ENCODE results near the gene KYAT1. TPM values are rescaled to one million over a fixed set of nuclear protein-coding genes. Genes with fewer than 3 reads are reported as not detected.

Gene KYAT1
- total and polyA plus RNA-seq, 8 donors, result 0.58 to 25.7 (median 5.7) TPM

DNA sequence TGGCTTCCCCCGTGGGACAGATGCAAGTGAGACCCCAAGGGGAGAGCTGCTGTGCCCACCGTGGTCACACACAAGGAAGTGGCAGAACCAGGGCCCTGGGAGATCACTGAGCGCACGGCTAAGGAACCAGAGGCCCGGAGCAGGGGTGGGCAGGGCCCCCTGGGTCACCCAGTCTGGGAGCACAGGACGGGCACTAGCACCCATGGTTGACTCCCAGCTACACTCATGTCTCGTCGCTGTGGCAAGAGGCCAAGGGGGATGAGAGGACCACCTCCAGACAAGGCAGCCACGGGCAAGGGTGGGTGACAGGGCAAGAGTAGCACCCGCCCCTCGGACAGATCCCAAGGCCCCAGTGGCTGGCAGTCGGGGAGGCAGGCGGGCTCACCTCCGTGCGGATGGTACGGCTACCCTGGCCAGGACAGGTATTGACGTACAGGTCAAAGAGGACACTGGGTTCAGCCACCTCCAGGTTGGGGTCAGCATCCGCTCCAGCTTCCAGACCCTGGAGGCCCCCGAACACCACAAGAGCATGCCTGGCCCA, 58.3 kb downstream of the KYAT1 start:
- 74 to 91% (median 87%) methylated on average over 13 to 19 of the region's 19 CpGs for WGBS, 5 donors
- TF ChIP-seq, protein P1, sequence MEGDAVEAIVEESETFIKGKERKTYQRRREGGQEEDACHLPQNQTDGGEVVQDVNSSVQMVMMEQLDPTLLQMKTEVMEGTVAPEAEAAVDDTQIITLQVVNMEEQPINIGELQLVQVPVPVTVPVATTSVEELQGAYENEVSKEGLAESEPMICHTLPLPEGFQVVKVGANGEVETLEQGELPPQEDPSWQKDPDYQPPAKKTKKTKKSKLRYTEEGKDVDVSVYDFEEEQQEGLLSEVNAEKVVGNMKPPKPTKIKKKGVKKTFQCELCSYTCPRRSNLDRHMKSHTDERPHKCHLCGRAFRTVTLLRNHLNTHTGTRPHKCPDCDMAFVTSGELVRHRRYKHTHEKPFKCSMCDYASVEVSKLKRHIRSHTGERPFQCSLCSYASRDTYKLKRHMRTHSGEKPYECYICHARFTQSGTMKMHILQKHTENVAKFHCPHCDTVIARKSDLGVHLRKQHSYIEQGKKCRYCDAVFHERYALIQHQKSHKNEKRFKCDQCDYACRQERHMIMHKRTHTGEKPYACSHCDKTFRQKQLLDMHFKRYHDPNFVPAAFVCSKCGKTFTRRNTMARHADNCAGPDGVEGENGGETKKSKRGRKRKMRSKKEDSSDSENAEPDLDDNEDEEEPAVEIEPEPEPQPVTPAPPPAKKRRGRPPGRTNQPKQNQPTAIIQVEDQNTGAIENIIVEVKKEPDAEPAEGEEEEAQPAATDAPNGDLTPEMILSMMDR (IDR thresholded peaks at IDR 0.05), result no peak
- TF ChIP-seq POLR2A (IDR thresholded peaks at IDR 0.05) (no peak), POLR2AphosphoS5 (IDR thresholded peaks at IDR 0.05) (no peak), EP300 (IDR thresholded peaks at IDR 0.05) (no peak)

DNA sequence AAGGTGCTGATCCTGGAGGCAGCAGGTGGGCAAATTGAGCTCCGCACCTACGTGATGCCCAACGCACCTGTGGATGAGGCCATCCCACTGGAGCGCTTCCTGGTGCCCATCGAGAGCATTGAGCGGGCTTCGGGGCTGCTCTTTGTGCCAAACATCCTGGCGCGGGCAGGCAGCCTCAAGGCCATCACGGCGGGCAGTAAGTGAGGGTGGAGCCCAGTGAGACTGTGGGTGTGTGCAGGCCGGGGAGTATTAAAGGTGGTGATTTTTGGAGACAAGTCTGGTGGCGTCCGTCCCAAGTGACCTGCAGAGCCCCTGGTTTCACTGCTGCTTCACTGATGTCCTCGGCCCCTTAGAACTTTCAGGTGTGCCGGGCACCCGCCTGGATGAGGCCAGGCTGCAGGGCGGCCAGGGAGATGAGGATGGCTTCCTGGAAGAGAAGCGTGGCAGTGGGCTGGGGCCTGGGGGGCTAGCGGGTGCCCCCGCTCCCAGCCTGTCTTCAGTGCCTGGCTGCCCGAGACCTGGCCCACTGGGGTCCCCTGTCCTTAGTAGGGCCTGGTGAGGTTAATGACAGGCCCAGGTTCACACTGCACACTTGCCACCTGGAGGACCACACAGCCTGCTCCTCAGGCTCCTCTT, 59.2 kb downstream of the KYAT1 start:
- Histone ChIP-seq H3K36me3 (peaks cover 40 to 71% (median 67%) of the 10 kb centered on the region in 4 donors), H3K9me3 (no peaks in the 10 kb centered on the region)

More for the DNA sequence above, 58.3 kb downstream of the KYAT1 start:
- Histone ChIP-seq H3K27ac (peak overlapping the region in 3 of 5 donors; percentile 5 to 21 (median 7)), H3K4me1 (peaks cover 20 to 52% (median 35%) of the 10 kb centered on the region in 4 donors), H3K36me3 (peaks cover 40 to 79% (median 71%) of the 10 kb centered on the region in 4 donors), H3K9me3 (no peaks in the 10 kb centered on the region), H3K4me3 (no peak overlapping the region), H3K27me3 (no peaks in the 10 kb centered on the region)
- intact Hi-C loops (cut with DNase I; ENCODE audit: low total_unique reads), result no loop called here
- DNase-seq, result no peak

DNA sequence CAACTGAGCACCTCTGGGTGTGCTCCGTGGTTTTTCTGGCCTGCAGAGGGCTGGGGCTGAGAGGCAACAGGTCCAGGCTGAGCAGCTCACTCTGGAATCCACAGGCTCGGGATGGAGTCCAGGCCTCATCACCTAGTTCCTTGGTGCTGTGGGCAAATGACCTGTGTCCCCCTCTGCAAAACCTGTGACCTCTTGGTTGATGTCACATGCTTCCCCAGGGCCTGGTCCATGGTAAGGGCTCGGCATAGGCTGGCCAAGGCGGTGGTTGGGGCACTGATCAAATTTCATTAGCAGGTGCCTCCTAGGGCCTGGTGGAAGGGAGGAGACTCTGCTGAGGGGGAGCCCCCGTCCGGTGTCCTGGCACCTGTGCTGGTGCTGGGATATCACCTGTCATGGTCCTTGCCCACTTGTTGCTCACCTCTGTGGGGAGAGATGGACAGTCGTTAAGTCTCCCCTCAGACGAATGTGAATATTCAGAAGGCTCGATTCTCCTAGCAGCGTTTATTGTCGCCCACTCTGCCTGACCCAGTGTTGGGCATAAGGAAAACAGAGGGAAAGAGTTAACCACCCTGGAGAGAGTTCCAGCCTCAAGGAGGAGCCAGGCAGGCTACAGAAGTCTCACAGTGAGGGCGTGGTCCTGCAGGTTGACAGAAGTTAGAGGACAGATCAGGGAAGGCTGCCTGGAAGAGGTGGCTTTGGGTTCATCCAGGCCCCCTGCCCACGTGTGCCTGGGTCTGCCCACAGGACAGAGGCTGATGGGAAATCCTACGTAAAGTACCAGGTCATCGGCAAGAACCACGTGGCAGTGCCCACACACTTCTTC, 60.0 kb downstream of the KYAT1 start:
- Histone ChIP-seq H3K36me3 (peaks cover 38 to 63% (median 60%) of the 10 kb centered on the region in 4 donors), H3K27me3 (no peaks in the 10 kb centered on the region), H3K9me3 (no peaks in the 10 kb centered on the region), H3K4me1 (peaks cover 16 to 44% (median 32%) of the 10 kb centered on the region in 4 donors), H3K4me3 (no peak overlapping the region), H3K27ac (no peak overlapping the region)
- intact Hi-C loops (cut with DNase I; ENCODE audit: low total_unique reads), result no loop called here
- DNase-seq, result no peak
- WGBS, 5 donors, result 77 to 87% (median 81%) methylated on average over 13 to 16 of the region's 16 CpGs
- TF ChIP-seq, protein P1 (IDR thresholded peaks at IDR 0.05), result no peak
- no peak for TF ChIP-seq POLR2AphosphoS5 (IDR thresholded peaks at IDR 0.05)
- no peak for TF ChIP-seq EP300 (IDR thresholded peaks at IDR 0.05)
- TF ChIP-seq POLR2A (IDR thresholded peaks at IDR 0.05), result no peak

More for the DNA sequence above, 59.2 kb downstream of the KYAT1 start:
- H3K4me3 ChIP-seq, result no peak overlapping the region
- no peak for DNase-seq
- H3K4me1 ChIP-seq, result peaks cover 16 to 46% (median 32%) of the 10 kb centered on the region in 4 donors
- no peaks in the 10 kb centered on the region for H3K27me3 ChIP-seq
- WGBS, 5 donors, result 91 to 98% (median 93%) methylated on average over 16 to 22 of the region's 22 CpGs
- no peak overlapping the region for H3K27ac ChIP-seq
- intact Hi-C loops (cut with DNase I; ENCODE audit: low total_unique reads), result no loop called here
- no peak for TF ChIP-seq POLR2A (IDR thresholded peaks at IDR 0.05)
- TF ChIP-seq EP300 (IDR thresholded peaks at IDR 0.05), result no peak
- TF ChIP-seq POLR2AphosphoS5 (IDR thresholded peaks at IDR 0.05), result no peak
- TF ChIP-seq, protein P1 (IDR thresholded peaks at IDR 0.05), result no peak
